HG02973 (cell line): ENCODE measurements around the gene ADGRG3.

Experiments
- ATAC-seq: cut with Tn5 transposase; IDR thresholded peaks from one replicate; pipeline ENCODE4 v1.9.1; 2021; ENCODE audit warnings: moderate library complexity; ENCODE audit not compliant: unreplicated experiment

The ADGRG3 gene, protein sequence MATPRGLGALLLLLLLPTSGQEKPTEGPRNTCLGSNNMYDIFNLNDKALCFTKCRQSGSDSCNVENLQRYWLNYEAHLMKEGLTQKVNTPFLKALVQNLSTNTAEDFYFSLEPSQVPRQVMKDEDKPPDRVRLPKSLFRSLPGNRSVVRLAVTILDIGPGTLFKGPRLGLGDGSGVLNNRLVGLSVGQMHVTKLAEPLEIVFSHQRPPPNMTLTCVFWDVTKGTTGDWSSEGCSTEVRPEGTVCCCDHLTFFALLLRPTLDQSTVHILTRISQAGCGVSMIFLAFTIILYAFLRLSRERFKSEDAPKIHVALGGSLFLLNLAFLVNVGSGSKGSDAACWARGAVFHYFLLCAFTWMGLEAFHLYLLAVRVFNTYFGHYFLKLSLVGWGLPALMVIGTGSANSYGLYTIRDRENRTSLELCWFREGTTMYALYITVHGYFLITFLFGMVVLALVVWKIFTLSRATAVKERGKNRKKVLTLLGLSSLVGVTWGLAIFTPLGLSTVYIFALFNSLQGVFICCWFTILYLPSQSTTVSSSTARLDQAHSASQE

DNA sequence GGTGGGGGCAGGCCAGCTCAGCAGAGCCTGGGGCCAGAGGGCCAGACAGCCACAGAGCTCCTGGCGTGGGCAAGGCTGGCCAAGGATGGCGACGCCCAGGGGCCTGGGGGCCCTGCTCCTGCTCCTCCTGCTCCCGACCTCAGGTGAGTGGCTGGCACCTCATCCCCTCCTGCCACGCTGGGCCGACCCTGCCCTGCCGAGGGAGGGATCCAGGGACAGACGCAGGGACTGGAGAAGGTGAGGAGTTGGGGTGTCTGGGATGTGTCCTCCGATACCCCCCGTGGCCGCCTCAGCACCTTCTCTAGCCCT, at the start of gene ADGRG3:
ADGRG3 (plus strand) TSS at position 44 of the 309 bp plus-strand sequence; CDS start at position 86, 42 bp downstream.
- no peak for ATAC-seq

DNA sequence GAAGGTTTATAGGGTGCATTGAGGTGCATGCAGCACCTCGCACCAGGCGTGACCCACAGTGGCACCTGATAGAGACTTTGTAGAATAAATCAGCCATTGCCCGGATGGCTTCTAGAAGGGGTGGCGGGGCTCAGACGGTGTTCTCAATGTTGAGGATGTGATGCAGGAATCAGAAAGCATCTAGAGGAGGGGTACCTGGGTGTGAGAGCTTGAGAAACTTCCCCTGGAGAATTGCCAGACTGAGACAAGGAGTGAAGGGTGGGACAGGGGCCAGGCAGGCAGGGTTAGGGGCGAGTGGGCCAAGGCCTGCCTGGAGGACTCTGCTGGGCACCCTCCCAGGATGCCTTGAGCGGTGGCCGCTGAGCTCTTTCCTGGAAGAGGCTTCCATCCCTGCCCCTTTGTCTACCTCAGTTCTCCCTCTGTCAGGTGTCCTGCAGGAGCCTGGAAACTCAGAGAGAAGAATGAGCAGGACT, 48.9 kb upstream of the ADGRG3 start:
- no peak for ATAC-seq

DNA sequence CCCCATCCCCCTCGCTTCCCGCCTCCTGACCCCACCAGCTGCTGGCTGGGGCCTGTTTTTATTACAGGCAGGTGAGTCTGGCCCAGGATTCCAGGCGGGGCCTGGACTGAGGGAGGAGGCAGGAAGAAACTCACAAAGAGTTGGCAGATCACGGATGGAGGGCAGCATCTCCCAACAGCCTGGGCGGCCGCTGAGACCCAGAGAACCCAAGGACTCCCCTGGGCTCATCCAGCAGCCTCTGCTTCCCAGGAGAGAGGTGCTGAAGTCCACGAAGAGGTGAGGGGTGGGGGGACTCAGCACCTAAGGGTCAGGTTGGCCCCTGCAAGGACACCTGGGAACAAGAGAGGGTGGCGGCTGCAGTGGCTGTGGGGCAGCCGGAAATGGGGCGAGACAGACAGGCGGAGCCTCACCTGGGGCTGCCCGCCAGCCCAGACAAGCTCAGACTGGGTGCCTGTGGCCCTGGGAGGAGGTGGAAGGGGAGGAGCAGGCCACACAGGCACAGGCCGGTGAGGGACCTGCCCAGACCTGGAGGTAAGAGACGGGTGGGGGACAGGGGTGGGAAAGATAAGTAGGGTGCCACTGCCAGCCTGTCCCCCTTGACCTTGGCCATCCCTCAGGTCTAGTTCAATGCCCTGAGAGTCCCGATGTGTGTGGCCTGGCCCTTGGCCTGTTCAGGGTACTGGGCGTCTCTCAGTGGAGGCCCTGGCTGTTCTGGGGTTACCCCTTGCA, 48.3 kb upstream of the ADGRG3 start:
- ATAC-seq = no peak

DNA sequence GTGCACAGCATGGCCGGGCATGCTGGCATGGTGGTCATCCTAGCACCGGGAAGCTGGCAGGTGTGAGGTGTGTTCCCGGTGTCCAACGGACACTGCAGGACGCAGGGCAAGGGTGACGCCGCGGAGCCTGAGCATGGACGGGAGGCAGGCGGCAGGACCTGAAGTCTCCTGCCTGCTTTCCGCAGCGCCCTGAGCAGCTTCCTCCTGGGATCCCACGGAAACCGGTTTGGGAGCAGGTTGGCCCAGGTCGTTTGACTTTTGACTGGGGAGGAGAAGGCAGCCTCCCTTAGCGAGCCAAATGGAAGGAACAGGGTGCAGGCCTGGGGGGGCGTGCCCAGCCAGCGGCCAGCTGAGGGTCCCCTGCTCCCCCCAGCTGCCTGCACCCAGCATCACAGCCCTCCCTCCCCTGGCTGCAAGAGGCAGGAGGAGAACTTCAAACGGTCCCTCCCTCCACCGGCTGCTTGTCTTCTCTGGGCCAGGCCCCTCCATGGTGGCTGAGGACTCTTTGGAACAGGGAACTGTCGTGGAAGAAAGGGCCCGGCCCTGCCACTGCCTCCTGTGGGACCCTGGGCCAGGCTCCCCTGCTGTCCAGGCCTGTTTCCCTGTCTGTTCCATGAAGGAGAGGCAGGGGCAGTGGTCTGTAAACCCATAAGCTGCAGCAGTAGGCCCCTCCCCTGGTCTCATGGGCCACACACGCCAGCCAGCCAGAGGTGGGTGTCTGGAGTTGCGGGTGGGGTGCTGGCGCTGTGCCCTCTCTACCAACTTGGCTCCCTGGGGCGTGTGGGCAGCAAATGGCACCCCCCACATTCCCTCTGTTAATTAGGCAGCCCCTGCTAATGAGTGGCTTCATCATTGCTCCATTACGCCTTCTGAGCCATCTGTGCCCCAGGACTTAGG, 47.5 kb upstream of the ADGRG3 start:
- ATAC-seq = no peak

DNA sequence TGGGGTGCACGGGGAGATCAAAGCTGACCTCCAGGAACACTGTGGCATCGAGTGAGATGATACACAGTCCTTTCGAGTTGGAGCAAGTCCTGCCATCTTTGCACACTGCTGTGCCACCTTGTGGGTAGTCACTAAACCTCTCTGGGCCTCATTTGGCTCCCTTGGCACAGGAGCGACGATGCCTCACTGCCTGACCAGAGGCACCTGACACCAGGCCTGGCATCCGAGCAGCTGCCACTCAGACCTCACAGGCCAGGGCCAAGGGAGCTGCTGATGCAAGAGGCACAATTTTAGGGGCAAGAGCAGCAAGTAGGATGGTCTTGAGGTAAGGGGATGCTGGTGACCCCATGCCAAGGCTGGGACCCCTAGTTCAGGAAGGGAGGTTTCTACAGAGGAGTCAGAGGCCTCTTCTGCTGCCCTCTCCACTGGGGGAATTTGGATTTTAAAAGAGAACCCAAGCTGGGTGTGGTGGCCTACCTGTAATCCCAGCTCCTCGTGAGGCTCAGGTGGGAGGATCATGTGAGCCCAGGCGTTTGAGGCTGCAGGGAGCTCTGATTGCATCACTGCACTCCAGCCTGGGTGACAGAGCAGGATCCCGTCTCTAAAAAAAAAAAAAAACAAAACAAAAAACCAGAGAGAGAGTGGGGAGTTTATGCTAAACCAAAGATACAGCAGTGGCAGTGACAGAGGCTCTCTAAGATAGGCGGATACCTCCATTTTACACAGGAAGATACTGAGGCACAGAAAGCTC, 46.4 kb upstream of the ADGRG3 start:
- ATAC-seq = no peak

DNA sequence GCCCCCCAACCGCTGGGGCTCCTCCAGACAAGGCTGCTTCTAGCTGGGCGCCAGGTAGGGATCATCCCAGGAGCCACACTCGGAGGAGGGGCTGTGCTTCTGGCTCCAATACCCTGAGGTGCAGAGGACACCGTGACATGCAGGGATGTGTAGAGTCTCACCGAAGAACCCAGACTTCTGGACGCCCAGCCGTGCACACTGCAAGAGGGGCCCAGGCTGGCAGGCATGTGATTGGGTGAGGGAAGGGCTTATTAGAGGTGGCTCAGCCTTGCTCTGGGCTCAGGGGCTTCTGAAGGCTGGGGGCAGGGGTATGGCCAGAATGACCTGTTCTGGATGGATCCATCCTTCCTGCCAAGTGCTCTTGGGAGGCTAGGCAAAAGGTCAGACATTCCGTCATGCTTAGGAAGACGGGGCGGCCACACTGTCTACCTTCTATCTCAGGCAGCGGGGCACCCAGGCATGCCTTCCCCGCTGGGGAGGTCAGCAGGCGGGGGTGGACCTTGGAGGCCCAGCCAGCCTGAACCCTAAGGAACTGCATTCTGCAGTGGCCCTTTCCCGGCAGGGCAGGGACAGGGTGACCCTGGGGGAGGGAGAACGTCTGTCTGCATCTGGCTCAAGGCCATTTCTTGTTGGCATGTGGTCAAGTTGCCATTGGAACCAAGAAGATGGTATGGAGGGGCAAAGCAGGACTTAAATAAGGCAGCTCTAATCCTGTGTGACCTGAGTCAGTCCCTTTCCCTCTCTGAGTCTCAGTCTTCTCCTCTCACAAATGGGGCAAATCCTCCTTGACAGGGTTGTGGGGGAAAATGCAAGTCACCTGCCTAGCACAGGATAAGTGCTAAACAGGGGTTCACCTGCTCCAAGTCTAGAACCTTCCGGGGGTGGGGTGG, 45.5 kb upstream of the ADGRG3 start:
- ATAC-seq = no peak

DNA sequence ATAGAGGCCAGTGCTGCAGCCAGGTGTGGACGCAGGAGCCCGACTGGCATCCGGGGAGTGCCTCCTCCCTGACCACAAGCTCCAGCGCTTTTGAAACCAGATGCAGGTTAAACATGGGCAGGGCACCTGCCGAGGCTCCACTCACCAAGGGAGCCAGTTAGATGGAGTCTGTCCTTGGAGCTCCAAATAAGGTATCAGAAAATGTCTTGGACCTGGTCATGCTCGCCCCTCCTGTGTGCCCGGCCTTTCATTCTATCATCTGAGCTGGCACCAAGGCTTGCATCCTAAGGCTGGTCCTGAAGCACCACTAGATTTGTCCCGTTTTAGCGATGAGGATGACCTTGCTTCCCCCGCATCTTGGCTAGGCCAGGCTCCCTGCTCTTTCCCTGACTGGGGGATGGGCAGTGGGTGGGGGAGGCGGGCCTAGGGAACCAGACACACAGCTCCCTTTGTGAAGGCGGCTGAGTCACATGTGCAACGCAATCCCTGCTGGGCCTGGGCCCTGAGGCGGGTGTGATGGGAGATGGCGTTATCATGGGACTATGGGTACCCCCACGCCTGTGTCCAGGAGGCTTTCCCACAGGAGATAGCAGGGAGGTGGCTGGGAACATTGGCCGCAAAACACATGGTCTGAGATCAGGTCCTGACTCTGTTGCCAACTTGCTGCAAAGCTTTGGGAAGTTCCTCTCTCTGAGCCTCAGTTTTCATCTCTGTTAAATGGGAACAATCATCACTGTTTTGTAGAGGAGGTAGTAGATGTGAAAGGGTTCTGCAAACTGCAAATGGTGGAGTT, 44.7 kb upstream of the ADGRG3 start:
- no peak for ATAC-seq

DNA sequence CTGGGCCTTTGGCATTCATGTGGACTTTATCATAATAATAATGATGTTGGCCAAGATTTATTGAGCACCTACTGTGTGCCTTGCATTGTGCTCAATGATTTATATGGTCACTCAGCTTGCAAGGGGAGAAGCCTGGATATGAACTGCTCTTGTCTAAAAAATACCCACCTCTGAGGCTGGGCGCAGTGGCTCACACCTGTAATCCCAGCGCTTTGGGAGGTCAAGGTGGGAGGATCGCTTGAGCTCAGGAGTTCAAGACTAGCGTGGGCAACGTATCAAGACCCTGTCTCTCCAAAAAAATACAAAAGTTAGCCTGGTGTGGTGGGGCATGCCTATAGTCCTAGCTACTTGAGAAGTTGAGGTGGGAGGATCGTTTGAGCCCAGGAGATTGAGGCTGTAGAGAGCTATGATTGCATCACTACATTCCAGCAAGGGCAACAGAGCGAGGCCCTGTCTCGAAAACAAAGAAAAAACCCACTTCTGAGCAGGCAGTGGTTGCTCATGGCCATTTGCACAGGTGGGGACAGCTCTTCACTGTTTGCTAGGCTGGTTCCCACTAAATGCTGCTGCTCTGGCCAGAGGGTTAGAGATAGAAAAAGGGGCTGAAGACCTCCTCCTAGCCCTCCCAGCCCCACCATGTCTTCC, 43.9 kb upstream of the ADGRG3 start:
- no peak for ATAC-seq

DNA sequence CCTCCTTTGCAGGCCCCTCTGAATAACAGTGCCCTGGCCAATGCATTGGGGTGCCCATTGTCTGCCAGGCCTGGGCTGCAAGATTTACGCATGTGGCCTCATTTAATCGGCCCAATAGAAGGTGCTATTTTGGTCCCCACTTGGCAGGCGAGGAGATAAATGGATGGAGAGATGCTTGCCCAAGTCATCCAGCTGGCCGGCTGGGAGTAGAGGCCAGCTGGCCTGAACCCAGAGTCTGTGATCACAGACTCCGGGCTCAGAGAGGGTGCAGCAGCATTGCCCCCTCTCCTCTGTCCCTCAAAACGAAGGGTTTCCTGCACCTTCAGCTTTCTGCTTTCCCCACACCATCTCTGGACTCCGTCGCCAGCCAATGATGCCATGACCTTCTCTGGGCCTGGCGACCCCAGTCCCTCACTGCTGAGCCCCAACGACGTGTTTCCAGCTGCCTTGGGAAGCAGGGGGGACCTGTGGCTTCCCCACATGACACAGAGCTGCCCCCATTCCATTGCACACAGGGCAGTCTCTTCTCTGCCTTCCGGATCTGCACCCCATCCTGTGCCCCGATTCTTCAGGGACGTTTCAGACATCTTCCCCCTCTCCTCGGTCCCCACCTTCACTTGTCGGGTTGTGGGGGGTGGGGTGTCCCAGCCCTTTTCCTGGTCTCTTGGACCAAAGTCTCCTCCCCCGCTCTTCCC, 43.2 kb upstream of the ADGRG3 start:
- ATAC-seq = no peak

DNA sequence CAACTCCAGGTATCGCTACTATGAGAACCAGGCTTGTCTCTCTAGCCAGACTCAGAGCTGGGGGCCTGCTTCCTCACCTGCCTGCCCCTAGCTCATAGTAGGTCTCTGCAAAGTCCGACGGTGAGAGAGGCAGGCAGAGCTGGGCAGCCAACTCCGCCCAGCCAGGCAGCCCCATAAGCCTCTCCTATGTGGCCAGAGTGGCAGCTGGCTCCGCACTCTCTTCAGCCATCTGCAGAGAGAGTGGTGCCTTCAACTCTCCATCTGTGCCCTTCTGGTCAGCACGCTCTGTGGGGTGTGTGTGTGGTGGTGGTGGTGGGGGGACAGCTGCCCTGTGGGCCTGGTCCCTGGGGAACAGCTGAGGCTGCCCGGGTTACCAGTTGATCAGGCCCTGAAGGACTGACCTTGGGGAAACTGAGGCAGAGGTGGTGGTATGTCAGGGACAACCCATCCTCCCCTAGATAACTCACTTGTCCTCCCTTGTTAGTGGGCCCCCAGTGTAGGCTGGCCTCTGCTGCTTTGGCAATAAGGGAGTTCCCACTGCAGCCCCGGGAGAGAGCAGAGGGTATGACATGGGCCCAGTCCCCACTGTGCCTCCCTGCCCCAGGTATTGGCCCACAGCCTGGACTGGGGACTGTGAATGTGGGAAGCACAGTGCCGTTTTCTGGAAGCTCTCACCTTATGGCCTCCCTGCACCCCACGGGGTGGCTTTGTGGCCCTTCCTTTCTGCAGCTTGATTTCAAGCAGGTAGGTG, 41.5 kb upstream of the ADGRG3 start:
- ATAC-seq = no peak

DNA sequence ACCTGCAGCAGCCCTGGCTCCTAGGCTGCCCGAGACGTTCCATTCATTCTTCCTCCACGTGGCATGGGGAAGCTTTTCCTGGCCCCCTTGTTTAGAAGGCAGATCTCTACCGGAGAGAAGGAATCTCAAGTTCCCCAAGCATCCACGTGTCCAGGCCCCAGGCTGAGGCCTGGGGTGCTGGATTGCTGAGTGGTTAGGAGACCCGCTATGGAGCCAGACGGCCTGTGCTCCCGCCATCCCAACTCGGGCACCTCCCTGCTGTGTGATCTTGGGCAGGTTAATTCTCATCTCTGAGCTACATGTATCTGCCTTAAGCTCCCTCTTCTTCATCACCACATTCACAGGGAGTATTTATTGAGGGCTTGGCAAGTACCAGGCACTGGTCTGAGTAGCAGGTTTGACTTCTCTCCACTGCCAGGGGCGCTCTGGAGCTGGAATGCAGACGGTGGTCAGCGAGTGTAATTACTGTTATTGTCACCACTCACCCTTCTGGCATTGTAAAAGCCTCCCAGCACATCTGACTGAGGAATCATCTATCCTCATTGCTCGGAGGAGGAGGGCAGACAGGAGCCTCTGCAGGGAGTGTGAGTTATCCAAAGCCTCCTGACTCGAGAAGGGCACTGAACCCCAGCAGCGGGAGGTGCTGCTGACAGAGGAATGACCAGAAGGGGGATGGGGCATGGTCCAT, 40.8 kb upstream of the ADGRG3 start:
- ATAC-seq = no peak

DNA sequence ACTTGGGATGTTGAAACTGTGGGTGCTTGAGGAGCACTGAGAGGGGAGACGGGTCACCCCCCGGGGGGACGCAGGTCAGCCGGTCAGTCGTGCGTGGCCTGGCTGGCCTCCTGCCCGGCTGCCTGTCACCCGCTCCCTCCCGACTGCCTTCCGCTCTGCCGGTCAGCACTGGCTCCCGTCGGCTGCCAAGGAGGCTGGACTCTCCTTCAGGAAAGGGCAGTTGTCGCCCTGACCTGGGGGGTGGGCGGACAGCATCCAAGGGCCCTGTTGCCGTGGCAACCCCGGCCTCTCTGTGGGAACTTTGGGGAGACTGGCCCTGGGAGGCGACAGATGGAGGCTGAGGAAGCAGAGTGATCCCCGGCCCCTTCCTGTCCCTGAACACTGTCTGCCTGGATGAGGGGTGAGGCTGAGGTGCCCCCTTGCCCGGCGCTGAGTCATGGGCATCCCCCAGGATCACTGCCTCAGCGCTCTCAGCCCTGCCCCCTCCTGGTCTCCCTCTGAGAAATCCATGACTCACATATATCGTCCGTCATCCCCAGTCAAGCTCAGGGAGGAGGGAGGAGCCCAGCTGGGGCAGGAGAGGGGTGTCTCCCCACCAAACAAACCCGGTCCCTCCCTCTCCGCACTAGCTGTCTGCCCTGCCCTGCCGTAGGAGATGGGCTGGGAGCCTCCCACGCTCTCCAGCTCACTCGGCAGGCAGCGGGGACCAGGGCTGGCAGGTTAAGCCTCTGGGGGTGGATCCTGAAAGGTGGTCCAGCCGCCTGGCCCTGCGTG, 39.9 kb upstream of the ADGRG3 start, which contains the start of gene ADGRG1:
ADGRG1 (plus strand) TSS at position 623 of the 774 bp plus-strand sequence. CDS start 21,658 bp downstream, outside the sequence.
- ATAC-seq = no peak

DNA sequence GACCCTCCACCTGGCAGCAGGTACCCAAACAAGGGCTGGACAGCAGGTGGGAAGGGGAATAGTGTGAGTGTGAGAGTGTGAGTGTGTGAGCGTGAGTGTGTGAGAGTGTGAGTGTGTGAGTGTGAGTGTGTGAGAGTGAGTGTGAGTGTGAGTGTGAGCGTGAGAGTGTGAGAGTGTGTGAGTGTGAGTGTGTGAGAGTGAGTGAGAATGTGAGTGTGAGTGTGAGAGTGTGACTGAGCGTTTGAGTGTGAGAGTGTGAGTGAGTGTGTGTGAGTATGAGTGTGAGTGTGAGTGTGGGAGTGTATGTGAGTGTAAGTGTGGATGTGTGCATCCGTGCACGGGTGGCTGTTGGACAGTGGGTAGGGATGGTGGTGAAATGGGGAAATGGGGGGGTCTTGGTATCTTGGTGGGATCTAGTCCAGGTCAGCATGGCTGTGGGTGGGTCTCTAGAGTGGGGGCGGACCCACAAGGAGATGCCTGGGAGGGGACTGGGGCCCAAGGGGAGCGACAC, 39.3 kb upstream of the ADGRG3 start:
- ATAC-seq = no peak

DNA sequence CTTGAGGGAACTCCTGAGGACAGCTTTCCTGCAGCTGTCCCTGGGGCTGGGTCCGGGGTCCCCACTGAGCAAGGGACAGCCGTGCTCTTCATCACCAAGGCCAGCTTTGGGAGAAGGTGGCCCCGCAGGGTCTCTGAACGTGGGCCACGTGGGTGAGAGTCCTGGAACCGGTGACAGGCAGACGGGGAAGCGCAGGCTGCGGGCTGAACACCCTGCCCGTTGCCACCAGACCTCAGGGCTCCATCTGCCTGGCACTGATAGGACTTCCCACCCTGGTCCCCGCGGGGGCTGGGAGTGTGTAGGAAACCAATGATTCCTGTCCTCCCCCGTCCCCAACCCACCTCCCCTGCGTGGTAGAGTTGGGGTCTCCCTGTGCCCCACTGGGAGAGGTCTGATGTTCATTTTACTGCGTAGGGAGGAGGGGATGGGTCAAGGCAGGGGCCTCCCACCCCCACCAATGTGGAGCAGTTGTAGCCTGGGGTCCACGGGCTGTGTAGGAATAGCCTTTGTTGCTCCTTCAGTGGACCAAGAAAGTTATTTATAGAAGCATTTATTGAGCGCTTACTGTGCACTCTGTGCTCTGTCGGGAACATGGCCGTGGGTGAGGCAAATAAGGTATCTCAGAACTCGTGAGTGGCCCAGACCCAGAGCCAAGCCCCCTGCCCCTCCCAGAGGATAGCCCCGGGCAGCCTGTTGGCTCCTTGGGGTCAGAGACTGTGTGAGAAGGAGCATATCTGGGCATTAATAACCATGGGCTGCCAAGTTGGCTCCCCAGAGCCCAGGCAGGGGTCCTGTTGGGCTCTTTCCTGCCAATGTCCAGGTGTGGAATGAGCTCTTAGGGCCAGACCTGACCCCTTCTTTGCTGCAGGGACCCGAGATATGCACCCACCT, 38.3 kb upstream of the ADGRG3 start:
- no peak for ATAC-seq
